Measurements from ENCODE around the gene LASP1.

The LASP1 gene

GRCh38 chr17:38889745-38890409 lies 20.0 kb downstream of the LASP1 start:
- DNase-seq: no peak

- no peak for DNase-seq
Observed at GRCh38 chr17:38890410-38890746, 20.5 kb downstream of the LASP1 start.

GRCh38 chr17:38891441-38891840 lies 21.6 kb downstream of the LASP1 start:
- DNase-seq: no peak

GRCh38 chr17:38892083-38892482 lies 22.2 kb downstream of the LASP1 start:
- DNase-seq: no peak

GRCh38 chr17:38892620-38893019 lies 22.8 kb downstream of the LASP1 start:
- peak; percentile 41 for DNase-seq

GRCh38 chr17:38893113-38893512 lies 23.3 kb downstream of the LASP1 start:
- DNase-seq: no peak

- peak; percentile 75 for DNase-seq
Observed at GRCh38 chr17:38893607-38894006, 23.7 kb downstream of the LASP1 start.

- no peak for DNase-seq
Observed at GRCh38 chr17:38894276-38894675, 24.4 kb downstream of the LASP1 start.

- peak; percentile 87 for DNase-seq
Observed at GRCh38 chr17:38896346-38896954, 26.6 kb downstream of the LASP1 start.

GRCh38 chr17:38897176-38897575 lies 27.3 kb downstream of the LASP1 start:
- no peak for DNase-seq

- DNase-seq: no peak
Observed at GRCh38 chr17:38897671-38898290, 27.9 kb downstream of the LASP1 start.

GRCh38 chr17:38898291-38898679 lies 28.4 kb downstream of the LASP1 start:
- DNase-seq: no peak

GRCh38 chr17:38898812-38899348 lies 29.0 kb downstream of the LASP1 start:
- DNase-seq: no peak

GRCh38 chr17:38899421-38899820 lies 29.6 kb downstream of the LASP1 start:
- DNase-seq: no peak

GRCh38 chr17:38900978-38901656 lies 31.3 kb downstream of the LASP1 start:
- DNase-seq: peak; percentile 88

- no peak for DNase-seq
Observed at GRCh38 chr17:38903404-38903803, 33.5 kb downstream of the LASP1 start.

- DNase-seq: no peak
Observed at GRCh38 chr17:38904892-38905291, 35.0 kb downstream of the LASP1 start.

- DNase-seq: no peak
Observed at GRCh38 chr17:38905375-38905774, 35.5 kb downstream of the LASP1 start.

- DNase-seq: no peak
Observed at GRCh38 chr17:38906460-38907228, 36.8 kb downstream of the LASP1 start.

- peak; percentile 59 for DNase-seq
Observed at GRCh38 chr17:38907930-38908675, 38.2 kb downstream of the LASP1 start.

GRCh38 chr17:38908676-38909181 lies 38.9 kb downstream of the LASP1 start:
- peak; percentile 65 for DNase-seq

- DNase-seq: peak; percentile 38
Observed at GRCh38 chr17:38910325-38910724, 40.5 kb downstream of the LASP1 start.
